SJCRH30 (cell line): Measurements from ENCODE around the gene GAREM2. TPM values are rescaled to one million over a fixed set of nuclear protein-coding genes. Genes with fewer than 3 reads are reported as not detected.

Experiments
- DNase-seq, 2 experiments: peaks; one replicate each; pipeline ENCODE4 v3.0.0-alpha.2; 2015 to 2020
- H3K27ac ChIP-seq: fragments of 250-450 bp; sonication (Bioruptor Pico); 2 replicates; pipeline ENCODE4 v1.5.1; 2020; ENCODE audit warnings: mild to moderate bottlenecking, moderate library complexity
- H3K27me3 ChIP-seq: fragments of 250-450 bp; sonication (Bioruptor Pico); 2 replicates; pipeline ENCODE4 v1.5.1; 2020; ENCODE audit warnings: mild to moderate bottlenecking, moderate library complexity
- H3K36me3 ChIP-seq: fragments of 250-450 bp; sonication (Bioruptor Pico); 2 replicates; pipeline ENCODE4 v1.5.1; 2020; ENCODE audit warnings: mild to moderate bottlenecking, moderate library complexity
- H3K4me1 ChIP-seq: fragments of 250-450 bp; sonication (Bioruptor Pico); 2 replicates; pipeline ENCODE4 v1.5.1; 2020; ENCODE audit warnings: mild to moderate bottlenecking, moderate library complexity
- H3K4me3 ChIP-seq: fragments of 250-450 bp; sonication (Bioruptor Pico); 2 replicates; pipeline ENCODE4 v1.5.1; 2020; ENCODE audit warnings: mild to moderate bottlenecking, moderate library complexity
- H3K9me3 ChIP-seq: fragments of 250-450 bp; sonication (Bioruptor Pico); replicated peaks from 2 replicates; pipeline ENCODE4 v1.5.1; 2020; ENCODE audit warnings: mild to moderate bottlenecking, moderate library complexity
- total RNA-seq: library from RNA; depleted of rRNA; stranded (reverse); fragments of >200 nt; shearing (Covaris generic); gene quantifications from 2 replicates; pipeline ENCODE4 v1.2.3, GENCODE V29; 2014; rRNA removed

GAREM2 gene
- total RNA-seq, 1 experiment from 2014 or later, result 4.9 TPM

DNA sequence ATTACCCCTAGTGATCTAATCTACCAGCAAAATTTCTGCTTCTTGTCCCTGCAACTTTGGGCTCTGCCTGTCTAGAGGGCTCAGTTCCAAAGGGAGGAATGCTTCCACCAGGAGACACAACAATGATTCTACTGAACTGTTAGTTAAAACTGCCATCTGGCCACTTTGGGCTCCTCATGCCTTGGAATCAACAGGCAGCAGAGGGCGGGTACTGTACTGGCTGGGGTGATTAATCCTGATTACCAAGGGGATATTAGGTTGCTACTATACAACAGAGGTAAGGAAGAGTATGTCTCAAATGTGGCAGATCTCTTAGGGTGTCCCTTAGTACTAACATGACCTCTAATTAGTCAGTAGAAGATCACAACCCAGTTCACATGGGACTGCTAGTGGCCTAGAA, 50.1 kb downstream of the GAREM2 start:
- Histone ChIP-seq H3K4me3 (no peak overlapping the region), H3K27ac (no peak overlapping the region), H3K9me3 (peaks cover 5% of the 10 kb centered on the region; the same call in 1 of the 2 replicates), H3K4me1 (no peaks in the 10 kb centered on the region), H3K36me3 (peaks cover 44% of the 10 kb centered on the region), H3K27me3 (no peaks in the 10 kb centered on the region)
- DNase-seq, result no peak

DNA sequence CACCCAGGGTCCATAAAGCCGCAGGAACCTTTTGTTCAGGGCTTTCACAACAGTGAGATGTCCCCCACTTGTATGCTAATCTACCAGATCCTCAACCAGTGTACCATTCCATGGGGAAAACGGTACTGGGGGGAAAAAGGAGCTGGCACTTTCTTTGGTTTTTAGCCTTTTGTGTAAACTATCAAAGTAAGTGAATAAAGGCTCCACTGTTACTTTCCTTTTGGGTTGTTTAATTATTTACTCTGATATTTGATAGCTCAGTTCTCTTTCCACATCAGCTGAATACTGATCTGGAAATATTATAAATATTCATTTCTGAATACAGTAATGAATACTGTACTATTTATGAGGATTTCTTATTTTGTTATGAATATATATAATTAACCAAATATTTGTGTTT, 51.2 kb downstream of the GAREM2 start:
- Histone ChIP-seq H3K4me1 (no peaks in the 10 kb centered on the region), H3K36me3 (peaks cover 51% of the 10 kb centered on the region), H3K27me3 (no peaks in the 10 kb centered on the region), H3K27ac (no peak overlapping the region), H3K9me3 (0 out of 2 replicates have a peak, but pooled peaks cover 5% of the 10 kb centered on the region), H3K4me3 (no peak overlapping the region)
- DNase-seq, result no peak

DNA sequence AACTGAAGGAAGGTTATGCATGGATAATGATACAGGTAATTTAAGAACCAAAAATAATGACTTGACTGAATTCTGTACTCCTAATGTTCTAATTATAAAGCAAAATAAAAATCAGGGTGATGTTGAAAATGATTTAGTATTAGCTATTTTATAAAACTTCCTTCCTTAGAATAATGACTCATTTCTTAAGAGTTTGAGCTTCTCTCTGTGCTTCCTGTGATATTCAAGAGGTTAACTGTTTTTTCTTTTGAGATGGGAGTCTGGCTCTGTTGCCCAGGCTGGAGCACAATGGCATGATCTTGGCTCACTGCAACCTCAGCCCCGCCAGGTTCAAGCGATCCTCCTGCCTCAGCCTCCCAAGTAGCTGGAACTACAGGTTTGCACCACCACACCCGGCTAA, 56.7 kb downstream of the GAREM2 start:
- H3K27ac ChIP-seq, result no peak overlapping the region
- 0 out of 2 replicates have a peak, but pooled peaks cover 5% of the 10 kb centered on the region for H3K9me3 ChIP-seq
- no peaks in the 10 kb centered on the region for H3K27me3 ChIP-seq
- no peaks in the 10 kb centered on the region for H3K4me1 ChIP-seq
- peaks cover 88% of the 10 kb centered on the region for H3K36me3 ChIP-seq
- DNase-seq, result no peak
- no peak overlapping the region for H3K4me3 ChIP-seq

DNA sequence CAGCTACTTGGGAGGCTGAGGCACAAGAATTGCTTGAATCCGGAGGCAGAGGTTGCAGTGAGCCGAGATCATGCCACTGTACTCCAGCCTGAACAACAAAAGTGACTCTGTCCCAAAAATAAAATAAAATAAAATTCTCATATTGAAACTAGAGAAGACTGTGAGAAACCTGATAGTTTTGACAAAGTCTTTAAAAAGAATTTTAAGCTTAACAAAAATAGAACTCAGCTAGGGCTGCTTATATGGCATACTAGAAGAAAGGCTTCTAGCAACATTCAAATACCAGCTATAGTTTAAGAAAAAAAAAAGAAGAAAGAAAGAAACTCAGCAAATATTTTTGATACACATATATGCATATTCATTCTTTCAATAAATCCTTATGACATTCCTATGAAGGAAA, 57.9 kb downstream of the GAREM2 start:
- DNase-seq, result no peak
- H3K27me3 ChIP-seq, result no peaks in the 10 kb centered on the region
- peaks cover 84% of the 10 kb centered on the region for H3K36me3 ChIP-seq
- no peaks in the 10 kb centered on the region for H3K4me1 ChIP-seq
- no peak overlapping the region for H3K4me3 ChIP-seq
- 0 out of 2 replicates have a peak, but pooled peaks cover 5% of the 10 kb centered on the region for H3K9me3 ChIP-seq
- no peak overlapping the region for H3K27ac ChIP-seq

DNA sequence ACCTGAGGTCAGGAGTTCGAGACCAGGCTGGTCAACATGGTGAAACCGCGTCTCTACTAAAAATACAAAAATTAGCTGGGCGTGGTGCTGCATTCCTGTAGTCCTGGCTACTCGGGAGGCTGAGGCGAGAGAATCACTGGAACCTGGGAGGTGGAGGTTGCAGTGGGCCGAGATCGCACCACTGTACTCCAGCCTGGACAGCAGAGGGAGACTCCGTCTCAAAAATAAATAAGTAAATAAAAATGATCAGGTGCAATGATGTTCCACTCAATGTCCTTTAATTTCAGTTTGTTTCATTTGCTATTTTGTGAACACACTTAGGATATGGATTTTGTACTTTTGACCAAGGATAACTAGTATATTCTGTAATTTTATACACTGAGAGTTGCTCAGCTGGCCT, 62.2 kb downstream of the GAREM2 start:
- H3K27ac ChIP-seq, result no peak overlapping the region
- peaks cover 67% of the 10 kb centered on the region for H3K36me3 ChIP-seq
- no peaks in the 10 kb centered on the region for H3K4me1 ChIP-seq
- H3K27me3 ChIP-seq, result no peaks in the 10 kb centered on the region
- DNase-seq, result peak in 1 of 2 experiments; percentile 23
- no peak overlapping the region for H3K4me3 ChIP-seq
- no peaks in the 10 kb centered on the region for H3K9me3 ChIP-seq

DNA sequence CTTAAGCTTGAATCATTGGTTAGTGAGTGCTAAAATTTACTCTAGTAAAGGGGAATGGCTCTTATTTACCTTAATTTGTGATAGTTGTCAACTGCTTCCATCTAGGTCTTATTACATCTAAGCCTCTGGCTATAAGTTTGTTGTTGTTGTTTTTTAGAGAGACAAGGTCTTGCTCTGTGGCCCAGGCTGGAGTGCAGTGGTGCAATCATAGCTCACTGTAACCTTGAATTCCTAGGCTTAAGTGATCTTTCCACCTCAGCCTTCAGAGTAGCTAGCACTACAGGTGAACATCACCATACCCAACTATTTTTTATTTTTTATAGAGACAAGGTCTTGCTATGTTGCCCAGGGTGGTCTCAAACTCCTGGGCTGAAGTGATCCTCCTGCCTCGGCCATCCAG, 65.0 kb downstream of the GAREM2 start:
- no peak for DNase-seq
- Histone ChIP-seq H3K9me3 (no peaks in the 10 kb centered on the region), H3K4me3 (no peak overlapping the region), H3K27me3 (no peaks in the 10 kb centered on the region), H3K36me3 (peaks cover 43% of the 10 kb centered on the region), H3K4me1 (no peaks in the 10 kb centered on the region), H3K27ac (no peak overlapping the region)

DNA sequence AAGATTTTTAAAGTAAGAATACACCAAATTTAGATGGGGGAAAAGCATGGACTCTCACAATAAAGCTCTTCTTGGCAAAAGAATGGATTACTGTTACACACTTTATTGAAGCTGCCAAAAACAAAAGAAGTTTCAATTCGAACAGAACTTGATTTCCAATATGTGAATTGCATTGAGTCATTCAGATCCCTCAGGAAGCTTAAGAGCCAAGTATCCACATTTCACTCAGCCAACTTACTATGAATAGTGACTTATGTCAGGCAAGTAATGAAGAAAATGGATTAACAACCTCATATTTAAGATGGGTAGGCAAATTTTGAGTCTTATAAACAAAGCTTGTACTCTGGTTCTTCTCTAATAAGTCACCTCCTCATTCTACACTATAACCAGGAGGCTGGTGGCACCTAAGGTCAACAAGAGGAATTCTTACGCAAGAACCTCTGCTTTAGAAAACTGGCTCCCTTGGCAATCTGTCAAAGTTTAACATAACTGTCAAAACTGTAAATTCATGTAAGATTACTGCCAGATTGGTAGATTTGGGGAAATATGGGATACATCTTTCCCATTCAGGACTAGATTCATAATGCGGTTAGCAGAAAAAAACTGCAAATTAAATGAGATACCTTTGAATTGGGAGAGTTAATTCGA, 65.5 kb downstream of the GAREM2 start:
- H3K36me3 ChIP-seq, result peaks cover 38% of the 10 kb centered on the region
- no peaks in the 10 kb centered on the region for H3K27me3 ChIP-seq
- DNase-seq, result no peak

More for the DNA sequence above, 65.5 kb downstream of the GAREM2 start:
- no peak overlapping the region for H3K4me3 ChIP-seq
- no peak overlapping the region for H3K27ac ChIP-seq
- no peaks in the 10 kb centered on the region for H3K9me3 ChIP-seq
- H3K4me1 ChIP-seq, result no peaks in the 10 kb centered on the region

Other genes with a start within 250 kb of the GAREM2 start
- 5.2 and 5.3 TPM in 2 replicates for gene KIF3C, start 190.6 kb upstream of the GAREM2 start, total RNA-seq
- 128 and 152 TPM in 2 replicates for gene RAB10, start 139.0 kb upstream of the GAREM2 start, total RNA-seq
- 168 and 172 TPM in 2 replicates for gene HADHA, start 71.5 kb downstream of the GAREM2 start, total RNA-seq
- gene HADHB, start 71.9 kb downstream of the GAREM2 start, total RNA-seq, result 150 and 154 TPM in 2 replicates
- gene SELENOI, start 173.1 kb downstream of the GAREM2 start, total RNA-seq, result 57.3 and 63.0 TPM in 2 replicates
- 0.14 and 0.71 TPM in 2 replicates for gene ADGRF3, start 173.7 kb downstream of the GAREM2 start, total RNA-seq
- gene DRC1, start 228.8 kb downstream of the GAREM2 start, total RNA-seq, result 0.24 and 0.30 TPM in 2 replicates